Chondrocyte (in vitro differentiated cells): ENCODE measurements around the gene MX1. TPM values are rescaled to one million over a fixed set of nuclear protein-coding genes. Genes with fewer than 3 reads are reported as not detected.

Source experiments
- DNase-seq: peaks from one replicate; pipeline ENCODE4 v3.0.0; 2021; ENCODE audit warnings: mixed read lengths, low spot score
- H3K27ac Mint-ChIP-seq: one replicate; pipeline ENCODE4 v1.8.0; 2021; ENCODE audit warnings: mild to moderate bottlenecking, moderate library complexity, mixed read lengths; ENCODE audit not compliant: unreplicated experiment
- H3K27me3 Mint-ChIP-seq: 2 replicates; pipeline ENCODE4 v1.8.0; 2021; ENCODE audit warnings: low read depth, mixed read lengths
- H3K36me3 Mint-ChIP-seq: 2 replicates; pipeline ENCODE4 v1.8.0; 2021; ENCODE audit warnings: low read depth, mixed read lengths
- H3K4me1 Mint-ChIP-seq: 2 replicates; pipeline ENCODE4 v1.8.0; 2021; ENCODE audit warnings: low read depth, mild to moderate bottlenecking, mixed read lengths
- H3K4me3 Mint-ChIP-seq: one replicate; pipeline ENCODE4 v1.8.0; 2021; ENCODE audit warnings: mild to moderate bottlenecking, moderate library complexity, mixed read lengths; ENCODE audit not compliant: unreplicated experiment
- H3K9me3 Mint-ChIP-seq: 2 replicates; pipeline ENCODE4 v1.8.0; 2021; ENCODE audit warnings: low read depth, mixed read lengths
- CTCF ChIP-seq: fragments of 200-600 bp; sonication (generic); IDR thresholded peaks from 2 replicates; pipeline ENCODE4 v1.5.0; 2021; ENCODE audit warnings: antibody characterized with exemption, mild to moderate bottlenecking, moderate library complexity
- total RNA-seq: library from RNA; stranded (reverse); gene quantifications from 3 replicates; pipeline ENCODE4 v1.2.1, GENCODE V29; 2021

Gene MX1
- total RNA-seq, 1 donor from 2014 or later = 1.2 TPM

- no peak overlapping the region for H3K27ac Mint-ChIP-seq
- H3K4me1 Mint-ChIP-seq = peaks cover 45% of the 10 kb centered on the region
- no peaks in the 10 kb centered on the region for H3K27me3 Mint-ChIP-seq
- no peaks in the 10 kb centered on the region for H3K36me3 Mint-ChIP-seq
- DNase-seq = no peak
- no peak overlapping the region for H3K4me3 Mint-ChIP-seq
- no peaks in the 10 kb centered on the region for H3K9me3 Mint-ChIP-seq
- no peak for TF ChIP-seq CTCF
Measured at GRCh38 chr21:41483415-41483814, 57.4 kb downstream of the MX1 start.

GRCh38 chr21:41483973-41484372, 57.9 kb downstream of the MX1 start:
- Mint-ChIP-seq H3K4me3 (no peak overlapping the region), H3K4me1 (peaks cover 39% of the 10 kb centered on the region), H3K36me3 (no peaks in the 10 kb centered on the region), H3K27me3 (no peaks in the 10 kb centered on the region), H3K27ac (no peak overlapping the region), H3K9me3 (no peaks in the 10 kb centered on the region)
- no peak for DNase-seq
- no peak for TF ChIP-seq CTCF

- Mint-ChIP-seq H3K4me3 (no peak overlapping the region), H3K9me3 (no peaks in the 10 kb centered on the region), H3K36me3 (no peaks in the 10 kb centered on the region), H3K27me3 (peaks cover 3% of the 10 kb centered on the region), H3K4me1 (peaks cover 31% of the 10 kb centered on the region), H3K27ac (no peak overlapping the region)
- no peak for TF ChIP-seq CTCF
- no peak for DNase-seq
Measured at GRCh38 chr21:41487082-41487481, 61.0 kb downstream of the MX1 start.

GRCh38 chr21:41488080-41488479, 62.0 kb downstream of the MX1 start:
- no peak overlapping the region for H3K4me3 Mint-ChIP-seq
- no peaks in the 10 kb centered on the region for H3K36me3 Mint-ChIP-seq
- H3K27me3 Mint-ChIP-seq = peaks cover 4% of the 10 kb centered on the region
- H3K4me1 Mint-ChIP-seq = peaks cover 22% of the 10 kb centered on the region
- no peak for TF ChIP-seq CTCF
- no peak overlapping the region for H3K27ac Mint-ChIP-seq
- no peaks in the 10 kb centered on the region for H3K9me3 Mint-ChIP-seq
- no peak for DNase-seq

GRCh38 chr21:41489329-41489728, 63.3 kb downstream of the MX1 start:
- no peak overlapping the region for H3K4me3 Mint-ChIP-seq
- peaks cover 3% of the 10 kb centered on the region for H3K36me3 Mint-ChIP-seq
- peaks cover 22% of the 10 kb centered on the region for H3K4me1 Mint-ChIP-seq
- no peak for DNase-seq
- TF ChIP-seq CTCF = no peak
- peaks cover 7% of the 10 kb centered on the region for H3K27me3 Mint-ChIP-seq
- no peak overlapping the region for H3K27ac Mint-ChIP-seq
- no peaks in the 10 kb centered on the region for H3K9me3 Mint-ChIP-seq
